Measurements from ENCODE around the gene ZNF763.
"Not testable (repeated sequence)": the region's sequence is repeated elsewhere in the genome, so short reads cannot be mapped to it uniquely, and the experiment has no call there.

Gene ZNF763

DNA sequence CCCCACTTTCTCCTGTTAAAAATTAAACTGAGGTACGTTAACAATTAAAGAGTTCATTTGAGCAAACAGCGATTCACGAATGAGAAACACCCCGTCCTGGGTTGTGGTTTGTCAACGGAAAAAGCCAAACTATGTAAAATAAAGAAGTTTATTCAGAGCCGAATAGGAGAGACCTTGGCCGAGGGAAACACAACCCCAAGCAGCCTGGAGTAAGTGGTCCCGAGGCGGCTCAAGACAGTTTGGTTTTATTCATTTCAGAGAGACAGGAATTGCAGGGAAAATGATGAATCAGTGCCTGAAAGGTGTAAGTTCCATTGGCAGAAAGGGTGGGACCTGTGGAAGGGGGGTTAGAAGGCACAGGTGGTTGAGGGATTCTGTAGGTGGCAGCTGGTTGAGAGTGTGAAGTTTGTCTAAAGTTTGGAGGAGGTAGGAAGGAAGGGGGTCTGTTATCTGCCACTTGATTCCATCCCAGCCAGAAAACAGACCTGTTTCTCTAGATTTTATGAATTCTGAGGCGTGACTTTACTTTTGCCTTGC, 39.1 kb upstream of the ZNF763 start:
- H3K4me1 ChIP-seq (ENCODE audit: control insufficient read depth in 2 of 2, insufficient read depth in 1 of 2, low read depth in 1 of 2, low read length in 2 of 2); H4K8ac ChIP-seq (ENCODE audit: low read depth, low read length); H4K91ac ChIP-seq (ENCODE audit: low read depth, low read length, poor library complexity); H2BK120ac ChIP-seq (ENCODE audit: low read depth, low read length); H2AK5ac ChIP-seq (ENCODE audit: low read depth, low read length); DNase-seq (ENCODE audit: low spot score); H3K23ac ChIP-seq (ENCODE audit: low read depth, low read length, poor library complexity); H3K79me1 ChIP-seq (ENCODE audit: low read depth, low read length); H2BK5ac ChIP-seq (ENCODE audit: low read length); H2BK12ac ChIP-seq (ENCODE audit: low read length); H3K27ac ChIP-seq (replicated peaks; ENCODE audit: low read length); H3K14ac ChIP-seq (ENCODE audit: low read length); H3K27me3 ChIP-seq (ENCODE audit: control insufficient read depth in 3 of 3, insufficient read depth in 3 of 3, low read depth in 1 of 3, low read length in 3 of 3); H3K4ac ChIP-seq (ENCODE audit: low read length); H2BK15ac ChIP-seq (ENCODE audit: low read length): not testable (repeated sequence)
- Histone ChIP-seq H3K4me2 (ENCODE audit: insufficient read depth, low read length, poor library complexity, severe bottlenecking) (peak overlapping the region; percentile 82), H3K18ac (ENCODE audit: low read length) (peak overlapping the region; percentile 89), H3K36me3 (replicated peaks in 1 of 2; ENCODE audit: control insufficient read depth in 2 of 2, insufficient read depth in 2 of 2, low read length in 2 of 2) (peaks cover 2 to 38% of the 10 kb centered on the region in 2 donors), H3K9me3 (replicated peaks in 1 of 2; ENCODE audit: control insufficient read depth in 2 of 2, insufficient read depth in 1 of 2, low read depth in 1 of 2, low read length in 2 of 2) (peaks cover 8 to 38% of the 10 kb centered on the region in 2 donors), H3K9ac (ENCODE audit: low read depth, low read length, poor library complexity) (peak overlapping the region; percentile 92), H2AFZ (ENCODE audit: low read length) (peak overlapping the region; percentile 99), H3K4me3 (ENCODE audit: low read length in 2 of 2) (peak overlapping the region; percentile 90 to 99)
- no CpG with 5 or more reads among the region's 10 CpGs for whole genome bisulfite sequencing, 2 donors (ENCODE audit: extremely low coverage in 2 of 2, insufficient read length in 2 of 2, insufficient replicate concordance in 1 of 2)

DNA sequence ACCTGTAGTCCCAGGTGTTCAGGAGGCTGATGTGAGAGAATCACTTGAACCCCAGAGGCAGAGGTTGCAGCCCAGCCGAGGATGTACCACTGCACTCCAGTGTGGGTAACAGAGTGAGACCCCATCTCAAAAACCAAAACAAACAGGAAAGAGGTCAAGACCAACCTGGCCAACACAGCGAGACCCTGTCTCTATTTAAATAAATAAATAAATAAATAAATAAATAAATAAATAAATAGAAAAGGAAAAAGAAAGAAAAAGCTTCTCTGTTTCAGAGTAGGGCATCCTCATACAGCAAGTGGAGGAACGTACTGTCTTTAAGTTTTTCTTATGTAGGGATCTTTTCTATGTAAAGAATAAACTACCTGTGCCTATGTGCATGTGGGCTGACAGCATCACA, 37.6 kb upstream of the ZNF763 start:
- Histone ChIP-seq H3K14ac (ENCODE audit: low read length) (no peak overlapping the region), H3K4me2 (ENCODE audit: insufficient read depth, low read length, poor library complexity, severe bottlenecking) (no peak overlapping the region), H3K9ac (ENCODE audit: low read depth, low read length, poor library complexity) (no peak overlapping the region), H3K9me3 (replicated peaks in 1 of 2; ENCODE audit: control insufficient read depth in 2 of 2, insufficient read depth in 1 of 2, low read depth in 1 of 2, low read length in 2 of 2) (peaks cover 8 to 52% of the 10 kb centered on the region in 2 donors), H3K79me1 (ENCODE audit: low read depth, low read length) (peaks cover 3% of the 10 kb centered on the region), H3K18ac (ENCODE audit: low read length) (no peak overlapping the region), H4K91ac (ENCODE audit: low read depth, low read length, poor library complexity) (no peak overlapping the region), H3K4ac (ENCODE audit: low read length) (no peak overlapping the region), H3K23ac (ENCODE audit: low read depth, low read length, poor library complexity) (no peak overlapping the region), H2AK5ac (ENCODE audit: low read depth, low read length) (no peak overlapping the region), H2BK120ac (ENCODE audit: low read depth, low read length) (no peak overlapping the region), H3K36me3 (replicated peaks in 1 of 2; ENCODE audit: control insufficient read depth in 2 of 2, insufficient read depth in 2 of 2, low read length in 2 of 2) (peaks cover 4 to 53% of the 10 kb centered on the region in 2 donors), H3K4me1 (ENCODE audit: control insufficient read depth in 2 of 2, insufficient read depth in 1 of 2, low read depth in 1 of 2, low read length in 2 of 2) (peaks cover 6% of the 10 kb centered on the region in 2 donors), H2AFZ (ENCODE audit: low read length) (no peak overlapping the region), H3K4me3 (ENCODE audit: low read length in 2 of 2) (peak overlapping the region in 1 of 2 donors; percentile 99), H2BK15ac (ENCODE audit: low read length) (no peak overlapping the region), H4K8ac (ENCODE audit: low read depth, low read length) (no peak overlapping the region), H3K27ac (replicated peaks; ENCODE audit: low read length) (no peak overlapping the region), H2BK12ac (ENCODE audit: low read length) (no peak overlapping the region), H3K27me3 (ENCODE audit: control insufficient read depth in 3 of 3, insufficient read depth in 3 of 3, low read depth in 1 of 3, low read length in 3 of 3) (no peaks in the 10 kb centered on the region), H2BK5ac (ENCODE audit: low read length) (no peak overlapping the region)
- WGBS, 2 donors (ENCODE audit: extremely low coverage in 2 of 2, insufficient read length in 2 of 2, insufficient replicate concordance in 1 of 2) = no CpG with 5 or more reads among the region's 3 CpGs
- no peak for DNase-seq (ENCODE audit: low spot score)

DNA sequence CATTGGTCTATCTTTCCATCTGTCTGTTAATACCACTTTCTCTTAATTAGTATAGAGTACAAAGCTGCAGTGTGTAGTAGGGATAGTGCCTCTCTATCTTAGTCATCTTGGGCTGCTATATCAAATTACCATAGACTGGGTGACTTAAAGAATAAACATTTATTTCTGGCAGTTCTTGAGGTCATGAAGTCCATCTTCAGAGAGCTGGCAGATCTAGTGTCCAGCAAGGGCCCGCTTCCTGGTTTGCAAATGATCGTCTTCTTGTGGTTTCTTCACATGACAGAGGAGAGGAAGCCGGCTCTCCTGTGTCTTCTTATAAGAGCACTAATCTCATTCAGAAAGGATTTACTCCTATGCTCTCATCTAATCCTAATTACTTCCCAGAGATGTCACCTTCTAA, 33.8 kb upstream of the ZNF763 start:
- no peak overlapping the region for H3K18ac ChIP-seq (ENCODE audit: low read length)
- no peak overlapping the region for H3K4me2 ChIP-seq (ENCODE audit: insufficient read depth, low read length, poor library complexity, severe bottlenecking)
- no peak overlapping the region for H2AFZ ChIP-seq (ENCODE audit: low read length)
- H2BK120ac ChIP-seq (ENCODE audit: low read depth, low read length) = no peak overlapping the region
- WGBS, 2 donors (ENCODE audit: extremely low coverage in 2 of 2, insufficient read length in 2 of 2, insufficient replicate concordance in 1 of 2) = no CpG with 5 or more reads among the region's 3 CpGs
- peaks cover 7 to 85% of the 10 kb centered on the region in 2 donors for H3K9me3 ChIP-seq (replicated peaks in 1 of 2; ENCODE audit: control insufficient read depth in 2 of 2, insufficient read depth in 1 of 2, low read depth in 1 of 2, low read length in 2 of 2)
- no peak overlapping the region for H3K14ac ChIP-seq (ENCODE audit: low read length)
- H3K4me1 ChIP-seq (ENCODE audit: control insufficient read depth in 2 of 2, insufficient read depth in 1 of 2, low read depth in 1 of 2, low read length in 2 of 2) = peaks cover 0 to 1% of the 10 kb centered on the region in 2 donors
- H3K36me3 ChIP-seq (replicated peaks in 1 of 2; ENCODE audit: control insufficient read depth in 2 of 2, insufficient read depth in 2 of 2, low read length in 2 of 2) = peaks cover 4 to 80% of the 10 kb centered on the region in 2 donors
- no peak overlapping the region for H4K8ac ChIP-seq (ENCODE audit: low read depth, low read length)
- no peak overlapping the region for H4K91ac ChIP-seq (ENCODE audit: low read depth, low read length, poor library complexity)
- DNase-seq (ENCODE audit: low spot score) = no peak
- no peak overlapping the region for H3K4ac ChIP-seq (ENCODE audit: low read length)
- no peak overlapping the region for H2AK5ac ChIP-seq (ENCODE audit: low read depth, low read length)
- no peaks in the 10 kb centered on the region for H3K27me3 ChIP-seq (ENCODE audit: control insufficient read depth in 3 of 3, insufficient read depth in 3 of 3, low read depth in 1 of 3, low read length in 3 of 3)
- peaks cover 1% of the 10 kb centered on the region for H3K79me1 ChIP-seq (ENCODE audit: low read depth, low read length)
- no peak overlapping the region for H3K23ac ChIP-seq (ENCODE audit: low read depth, low read length, poor library complexity)
- no peak overlapping the region for H3K27ac ChIP-seq (replicated peaks; ENCODE audit: low read length)
- no peak overlapping the region for H2BK5ac ChIP-seq (ENCODE audit: low read length)
- H2BK12ac ChIP-seq (ENCODE audit: low read length) = no peak overlapping the region
- no peak overlapping the region for H2BK15ac ChIP-seq (ENCODE audit: low read length)
- no peak overlapping the region for H3K9ac ChIP-seq (ENCODE audit: low read depth, low read length, poor library complexity)
- H3K4me3 ChIP-seq (ENCODE audit: low read length in 2 of 2) = no peak overlapping the region

DNA sequence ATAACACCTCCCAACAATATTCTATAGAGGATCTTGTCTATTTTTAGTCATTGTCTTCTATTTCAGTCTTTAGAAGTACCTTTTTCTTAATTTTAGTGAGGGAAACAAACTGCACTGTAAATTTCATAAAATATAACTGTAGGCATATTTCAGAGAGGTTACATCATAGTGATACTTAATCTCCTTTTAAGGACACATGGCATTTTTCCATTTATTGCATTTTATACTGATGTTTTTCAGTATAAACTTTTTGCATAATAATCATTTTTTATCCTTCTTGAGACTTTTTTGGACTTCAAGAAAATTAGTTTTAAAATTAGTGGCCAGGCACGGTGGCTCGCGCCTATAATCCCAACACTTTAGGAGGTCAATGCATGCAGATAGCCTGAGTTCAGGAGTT, 33.3 kb upstream of the ZNF763 start:
- H2BK12ac ChIP-seq (ENCODE audit: low read length) = no peak overlapping the region
- H3K9me3 ChIP-seq (replicated peaks in 1 of 2; ENCODE audit: control insufficient read depth in 2 of 2, insufficient read depth in 1 of 2, low read depth in 1 of 2, low read length in 2 of 2) = peaks cover 7 to 84% of the 10 kb centered on the region in 2 donors
- H2AK5ac ChIP-seq (ENCODE audit: low read depth, low read length) = no peak overlapping the region
- no peak overlapping the region for H2BK15ac ChIP-seq (ENCODE audit: low read length)
- H3K4me2 ChIP-seq (ENCODE audit: insufficient read depth, low read length, poor library complexity, severe bottlenecking) = no peak overlapping the region
- WGBS, 2 donors (ENCODE audit: extremely low coverage in 2 of 2, insufficient read length in 2 of 2, insufficient replicate concordance in 1 of 2) = no CpG with 5 or more reads among the region's 3 CpGs
- no peak overlapping the region for H2AFZ ChIP-seq (ENCODE audit: low read length)
- H2BK120ac ChIP-seq (ENCODE audit: low read depth, low read length) = no peak overlapping the region
- peaks cover 1% of the 10 kb centered on the region for H3K79me1 ChIP-seq (ENCODE audit: low read depth, low read length)
- no peak overlapping the region for H3K27ac ChIP-seq (replicated peaks; ENCODE audit: low read length)
- no peak for DNase-seq (ENCODE audit: low spot score)
- H3K18ac ChIP-seq (ENCODE audit: low read length) = no peak overlapping the region
- no peak overlapping the region for H3K4me3 ChIP-seq (ENCODE audit: low read length in 2 of 2)
- H3K4ac ChIP-seq (ENCODE audit: low read length) = no peak overlapping the region
- H3K14ac ChIP-seq (ENCODE audit: low read length) = no peak overlapping the region
- H3K4me1 ChIP-seq (ENCODE audit: control insufficient read depth in 2 of 2, insufficient read depth in 1 of 2, low read depth in 1 of 2, low read length in 2 of 2) = no peaks in the 10 kb centered on the region
- no peaks in the 10 kb centered on the region for H3K27me3 ChIP-seq (ENCODE audit: control insufficient read depth in 3 of 3, insufficient read depth in 3 of 3, low read depth in 1 of 3, low read length in 3 of 3)
- no peak overlapping the region for H3K23ac ChIP-seq (ENCODE audit: low read depth, low read length, poor library complexity)
- no peak overlapping the region for H4K8ac ChIP-seq (ENCODE audit: low read depth, low read length)
- peaks cover 4 to 80% of the 10 kb centered on the region in 2 donors for H3K36me3 ChIP-seq (replicated peaks in 1 of 2; ENCODE audit: control insufficient read depth in 2 of 2, insufficient read depth in 2 of 2, low read length in 2 of 2)
- H3K9ac ChIP-seq (ENCODE audit: low read depth, low read length, poor library complexity) = no peak overlapping the region
- H4K91ac ChIP-seq (ENCODE audit: low read depth, low read length, poor library complexity) = no peak overlapping the region
- H2BK5ac ChIP-seq (ENCODE audit: low read length) = no peak overlapping the region
